Panc1 (cell line): ENCODE results near the gene NPHP4.

Experiments
- POLR2AphosphoS5 ChIP-seq: IDR thresholded peaks from 2 replicates; pipeline ENCODE4 v1.6.1; 2012; ENCODE audit warnings: mild to moderate bottlenecking, low read depth, low read length, moderate library complexity
- REST ChIP-seq, 2 experiments: IDR thresholded peaks; 2 replicates each; pipeline ENCODE4 v1.6.1; 2011 to 2012; ENCODE audit warnings: low read depth in 2 of 2, control low read depth in 1 of 2, low read length in 1 of 2, mild to moderate bottlenecking in 1 of 2, moderate library complexity in 1 of 2; ENCODE audit not compliant: insufficient read depth in 1 of 2
- SIN3A ChIP-seq: IDR thresholded peaks from 2 replicates; pipeline ENCODE4 v1.6.1; 2012; ENCODE audit warnings: low read depth, mild to moderate bottlenecking, low read length, moderate library complexity, borderline replicate concordance; ENCODE audit not compliant: insufficient read depth
- TCF7L2 ChIP-seq: IDR thresholded peaks from 2 replicates; pipeline ENCODE4 v1.6.1; 2011; ENCODE audit warnings: mild to moderate bottlenecking, low read depth, low read length, inconsistent platforms
- TF ChIP-seq, protein P1 (sequence below): fragments of 450-650 bp; IDR thresholded peaks from 2 replicates; pipeline ENCODE4 v1.5.1; 2017; ENCODE audit warnings: mild to moderate bottlenecking

DNA sequence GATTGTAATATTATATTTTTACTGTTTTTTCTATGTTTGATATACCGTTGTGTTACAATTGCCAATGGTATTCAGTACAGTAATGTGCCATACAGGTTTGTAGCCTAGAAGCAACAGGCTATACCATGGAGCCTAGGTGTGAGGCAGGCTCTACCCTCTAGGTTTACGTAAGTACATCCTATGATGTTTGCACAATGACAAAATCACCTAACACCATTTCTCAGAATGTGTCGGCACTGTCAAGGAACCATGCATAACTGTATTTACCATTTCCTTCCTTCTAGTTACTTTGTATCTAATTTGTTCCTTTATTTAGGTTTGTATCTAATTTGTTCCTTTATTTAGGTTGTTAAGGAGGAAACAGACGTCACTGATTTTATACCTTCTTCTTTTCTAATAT is 9.9 kb downstream of the NPHP4 start:
- TF ChIP-seq, protein P1, sequence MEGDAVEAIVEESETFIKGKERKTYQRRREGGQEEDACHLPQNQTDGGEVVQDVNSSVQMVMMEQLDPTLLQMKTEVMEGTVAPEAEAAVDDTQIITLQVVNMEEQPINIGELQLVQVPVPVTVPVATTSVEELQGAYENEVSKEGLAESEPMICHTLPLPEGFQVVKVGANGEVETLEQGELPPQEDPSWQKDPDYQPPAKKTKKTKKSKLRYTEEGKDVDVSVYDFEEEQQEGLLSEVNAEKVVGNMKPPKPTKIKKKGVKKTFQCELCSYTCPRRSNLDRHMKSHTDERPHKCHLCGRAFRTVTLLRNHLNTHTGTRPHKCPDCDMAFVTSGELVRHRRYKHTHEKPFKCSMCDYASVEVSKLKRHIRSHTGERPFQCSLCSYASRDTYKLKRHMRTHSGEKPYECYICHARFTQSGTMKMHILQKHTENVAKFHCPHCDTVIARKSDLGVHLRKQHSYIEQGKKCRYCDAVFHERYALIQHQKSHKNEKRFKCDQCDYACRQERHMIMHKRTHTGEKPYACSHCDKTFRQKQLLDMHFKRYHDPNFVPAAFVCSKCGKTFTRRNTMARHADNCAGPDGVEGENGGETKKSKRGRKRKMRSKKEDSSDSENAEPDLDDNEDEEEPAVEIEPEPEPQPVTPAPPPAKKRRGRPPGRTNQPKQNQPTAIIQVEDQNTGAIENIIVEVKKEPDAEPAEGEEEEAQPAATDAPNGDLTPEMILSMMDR, result no peak
- TF ChIP-seq SIN3A (no peak), POLR2AphosphoS5 (no peak), TCF7L2 (no peak), REST (IDR thresholded peaks at IDR 0.05; ENCODE audit: insufficient read depth in 1 of 2, low read depth in 2 of 2, low read length in 1 of 2) (no peak)
